HG03469 (cell line): Measurements from ENCODE around the gene PAGE4.

Source experiments
- ATAC-seq: cut with Tn5 transposase; IDR thresholded peaks from one replicate; pipeline ENCODE4 v1.9.1; 2021; ENCODE audit warnings: mild to moderate bottlenecking, moderate library complexity, moderate number of reproducible peaks; ENCODE audit not compliant: unreplicated experiment

PAGE4 gene

GRCh38 chrX:49868739-49869138 is 39.6 kb downstream of the PAGE4 start:
- no peak for ATAC-seq

GRCh38 chrX:49876750-49877149 is 47.6 kb downstream of the PAGE4 start:
- no peak for ATAC-seq

GRCh38 chrX:49877397-49878101 is 48.4 kb downstream of the PAGE4 start:
- ATAC-seq, result no peak

GRCh38 chrX:49878128-49878833 is 49.2 kb downstream of the PAGE4 start:
- no peak for ATAC-seq

GRCh38 chrX:49878834-49879655 is 49.9 kb downstream of the PAGE4 start, which contains the start of gene USP27X:
TSS of gene USP27X (plus strand) at chrX:49879484. CDS start at chrX:49880308, 824 bp downstream.
- ATAC-seq, result peak; percentile 79

- ATAC-seq, result no peak
These were observed 50.7 kb downstream of the PAGE4 start for GRCh38 chrX:49879656-49880277.

GRCh38 chrX:49880668-49881067 is 51.6 kb downstream of the PAGE4 start:
- ATAC-seq, result no peak
